GM12801 (cell line): Measurements from ENCODE around the gene TSTD1.

Source experiments
- TF ChIP-seq, protein P1 (sequence below): IDR thresholded peaks from one replicate; pipeline ENCODE4 v1.5.1; 2011; ENCODE audit warnings: control low read depth; ENCODE audit not compliant: insufficient read length; ENCODE audit errors: extremely low read depth

TSTD1 gene

DNA sequence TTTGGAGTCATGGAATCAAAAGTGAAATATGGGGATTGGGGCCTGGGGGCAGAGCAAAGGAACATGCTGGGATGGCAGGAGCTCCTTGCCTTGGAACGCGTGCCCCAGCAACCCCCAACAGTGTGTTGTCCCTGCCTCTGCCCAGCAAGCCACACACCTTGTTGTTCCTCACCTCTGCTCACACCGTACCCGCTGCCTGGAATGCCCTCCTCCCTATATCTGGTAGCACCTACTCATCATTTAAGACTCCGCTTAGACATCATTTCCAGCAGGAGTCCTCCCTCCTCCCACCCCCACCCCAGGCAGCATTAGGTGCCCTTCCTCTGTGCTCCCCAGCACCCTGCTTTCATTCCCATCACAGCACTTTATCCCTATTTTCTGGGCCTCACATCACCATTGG is 42.8 kb upstream of the TSTD1 start:
- TF ChIP-seq, protein P1, sequence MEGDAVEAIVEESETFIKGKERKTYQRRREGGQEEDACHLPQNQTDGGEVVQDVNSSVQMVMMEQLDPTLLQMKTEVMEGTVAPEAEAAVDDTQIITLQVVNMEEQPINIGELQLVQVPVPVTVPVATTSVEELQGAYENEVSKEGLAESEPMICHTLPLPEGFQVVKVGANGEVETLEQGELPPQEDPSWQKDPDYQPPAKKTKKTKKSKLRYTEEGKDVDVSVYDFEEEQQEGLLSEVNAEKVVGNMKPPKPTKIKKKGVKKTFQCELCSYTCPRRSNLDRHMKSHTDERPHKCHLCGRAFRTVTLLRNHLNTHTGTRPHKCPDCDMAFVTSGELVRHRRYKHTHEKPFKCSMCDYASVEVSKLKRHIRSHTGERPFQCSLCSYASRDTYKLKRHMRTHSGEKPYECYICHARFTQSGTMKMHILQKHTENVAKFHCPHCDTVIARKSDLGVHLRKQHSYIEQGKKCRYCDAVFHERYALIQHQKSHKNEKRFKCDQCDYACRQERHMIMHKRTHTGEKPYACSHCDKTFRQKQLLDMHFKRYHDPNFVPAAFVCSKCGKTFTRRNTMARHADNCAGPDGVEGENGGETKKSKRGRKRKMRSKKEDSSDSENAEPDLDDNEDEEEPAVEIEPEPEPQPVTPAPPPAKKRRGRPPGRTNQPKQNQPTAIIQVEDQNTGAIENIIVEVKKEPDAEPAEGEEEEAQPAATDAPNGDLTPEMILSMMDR, result no peak

DNA sequence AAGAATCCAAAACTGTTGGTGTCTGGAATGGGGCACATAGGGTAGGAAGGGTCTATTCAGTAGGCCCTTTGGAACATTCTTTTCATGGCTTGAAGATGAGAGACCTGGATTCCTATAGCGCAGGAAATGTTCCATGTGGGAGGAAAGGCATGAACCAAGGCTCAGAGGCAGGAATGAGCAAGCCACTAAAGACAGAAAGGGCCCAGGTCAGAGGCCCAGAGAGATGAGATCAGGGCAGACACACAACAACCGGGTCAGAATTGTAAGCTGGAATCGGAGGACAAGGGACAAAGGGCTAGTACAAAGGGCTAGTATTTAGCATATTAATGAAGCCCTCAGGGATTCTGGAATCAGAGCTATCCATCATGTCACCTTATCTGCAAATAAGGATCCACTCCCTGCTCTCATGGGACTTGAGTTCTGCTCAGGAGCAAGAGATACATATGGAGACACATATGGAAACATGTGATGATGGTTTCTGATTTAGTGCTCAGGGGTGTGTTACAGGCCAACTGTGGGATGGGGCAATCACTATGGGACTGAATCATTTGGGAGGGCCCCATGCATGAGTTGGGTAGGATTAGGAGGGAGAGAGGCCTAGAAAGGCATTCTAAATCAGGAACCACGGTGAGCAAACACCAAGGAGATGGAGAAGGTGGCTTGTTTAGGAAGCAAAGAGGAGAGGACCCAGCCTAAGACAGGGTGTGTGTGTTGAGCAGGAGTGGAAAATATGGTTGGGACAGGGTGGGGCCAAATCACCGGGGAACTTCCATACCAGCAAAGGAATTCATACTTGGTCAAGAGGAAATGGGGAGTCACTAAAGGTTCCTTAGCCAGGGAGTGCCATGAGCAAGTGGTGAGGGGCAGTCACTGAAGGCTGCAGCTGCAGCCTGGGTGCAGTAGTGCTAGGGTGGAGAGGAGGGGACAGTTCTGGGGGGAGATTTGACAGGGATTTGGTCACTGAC is 42.0 kb upstream of the TSTD1 start:
- TF ChIP-seq, protein P1, result no peak

DNA sequence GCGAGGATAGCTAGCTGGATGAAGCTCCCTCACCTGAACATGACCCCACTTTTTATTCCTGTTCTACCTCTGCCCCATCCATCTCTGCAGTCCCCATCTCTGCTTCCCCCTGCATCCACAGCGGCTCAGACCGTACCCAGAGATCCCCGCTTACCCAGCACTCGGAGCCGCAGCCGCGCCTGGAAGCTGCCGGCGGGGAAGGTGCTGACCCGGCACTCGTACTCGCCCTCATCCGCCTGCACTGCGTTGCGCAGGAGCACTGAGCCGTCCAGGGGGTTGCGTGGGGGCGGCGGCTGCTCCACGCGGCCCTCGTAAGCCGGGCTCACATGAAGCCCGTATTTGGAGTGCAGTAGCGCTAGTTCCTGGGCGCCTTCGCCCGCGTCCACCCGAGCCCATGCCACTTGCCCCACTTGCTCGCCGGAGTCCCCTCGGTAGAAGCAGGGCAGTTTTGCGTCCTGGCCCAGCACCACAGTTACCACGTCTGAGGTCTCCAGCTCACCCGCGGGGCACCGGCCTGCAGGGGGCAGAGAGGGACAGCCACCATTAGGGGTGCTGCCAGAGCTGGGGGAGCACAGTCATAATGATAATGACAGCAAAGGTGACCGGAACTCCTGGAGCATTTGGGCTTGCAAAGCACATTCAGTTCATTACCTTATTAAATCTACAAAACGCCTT is 40.8 kb upstream of the TSTD1 start:
- TF ChIP-seq, protein P1, result no peak

DNA sequence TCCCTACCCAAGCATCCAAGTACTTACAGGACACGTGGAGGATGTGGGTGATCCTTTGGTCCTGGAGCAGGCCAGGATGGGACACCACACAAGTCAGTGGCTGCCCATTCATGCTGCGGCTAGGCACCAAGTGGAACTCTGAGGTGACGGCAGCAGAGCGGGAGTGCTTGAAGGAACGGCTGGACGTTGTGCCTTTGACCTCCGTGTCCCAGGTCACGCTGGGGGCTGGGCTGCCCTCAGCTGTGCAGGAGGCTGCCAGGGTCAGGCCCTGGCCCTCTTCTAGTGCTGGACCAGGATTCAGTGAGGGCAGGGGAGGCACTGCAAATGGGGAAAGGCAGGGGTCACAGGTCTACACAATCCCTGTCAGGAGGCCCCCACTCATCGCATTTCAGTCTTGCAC is 38.7 kb upstream of the TSTD1 start:
- TF ChIP-seq, protein P1, result no peak

DNA sequence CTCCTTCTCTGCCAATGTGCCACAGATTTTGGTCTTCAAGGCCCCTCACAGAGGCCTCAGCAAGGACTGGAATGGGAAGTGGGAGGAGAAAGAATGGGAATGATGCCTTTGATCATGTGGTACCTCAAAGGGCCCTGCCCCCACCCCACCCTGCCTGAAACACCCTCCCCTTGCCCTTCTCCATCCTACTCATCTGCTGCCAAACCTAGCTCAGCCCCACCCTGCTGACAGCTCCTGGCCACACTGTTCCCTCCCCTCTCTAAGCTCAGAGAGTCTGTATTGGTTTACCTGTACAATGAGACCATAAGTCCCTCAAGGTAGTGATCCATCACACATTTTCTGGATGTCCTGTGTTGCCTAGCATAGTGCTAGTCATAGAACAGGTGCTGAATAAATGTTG is 37.6 kb upstream of the TSTD1 start:
- TF ChIP-seq, protein P1, result no peak

DNA sequence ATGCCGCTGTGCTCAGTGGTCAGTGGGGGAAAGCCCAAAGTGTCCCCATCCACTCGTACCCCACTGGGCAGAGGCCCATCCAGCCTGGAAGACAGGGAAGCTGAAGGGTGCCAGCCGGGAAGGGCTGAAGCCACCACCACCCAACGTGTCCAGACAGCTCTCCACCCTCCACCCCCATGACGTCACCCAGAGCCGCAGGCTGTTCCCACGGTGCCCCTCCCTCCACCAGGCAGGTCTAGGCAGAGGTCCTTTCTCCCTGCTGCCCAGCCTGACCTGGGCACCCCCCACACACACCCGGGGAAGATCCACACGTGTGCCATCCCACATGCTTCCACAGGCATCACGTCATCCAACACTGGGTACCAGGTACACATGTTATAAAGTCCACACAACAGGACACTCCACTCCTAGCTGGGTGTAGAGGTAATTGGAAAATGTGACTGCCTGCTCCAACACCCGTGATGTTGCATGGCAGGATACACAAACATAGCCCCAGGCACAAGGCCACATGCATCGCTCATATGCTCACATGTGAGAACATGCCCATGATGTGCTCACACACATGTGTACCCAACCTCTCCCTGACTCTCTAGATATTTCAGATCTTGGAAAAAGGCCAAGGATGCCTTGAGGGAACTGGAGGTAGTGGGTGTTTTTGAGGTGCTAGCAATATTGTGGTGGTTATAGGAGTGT is 36.1 kb upstream of the TSTD1 start:
- TF ChIP-seq, protein P1, result no peak
